ENCODE data around the gene LCOR.

DNA sequence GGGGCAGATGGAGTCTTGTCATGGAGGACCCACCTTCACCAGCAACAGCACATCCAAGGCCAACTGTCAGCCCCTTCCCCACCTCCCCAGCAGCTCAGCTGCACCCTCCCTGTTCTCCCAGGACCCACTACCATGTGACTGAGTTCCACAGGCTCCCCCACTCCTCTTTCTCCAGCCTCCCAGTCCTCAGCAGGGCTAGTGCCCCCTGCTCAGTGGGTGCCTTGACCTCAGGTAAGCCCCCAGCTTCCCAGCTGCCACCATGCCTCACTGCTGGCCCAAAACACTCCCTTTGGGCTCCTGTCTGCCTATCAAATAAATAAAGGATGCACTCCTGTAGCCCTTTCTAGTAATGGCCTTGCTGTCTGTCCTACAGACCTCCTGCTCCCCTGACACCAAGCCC lies 179.3 kb downstream of the LCOR start:
- TF ChIP-seq CTCF (conservative IDR thresholded peaks at IDR 0.05) (no peak), ZFX (IDR thresholded peaks at IDR 0.05) (no peak)
